K562 (cell line): ENCODE results near the gene SCN1B. TPM values are rescaled to one million over a fixed set of nuclear protein-coding genes. Genes with fewer than 3 reads are reported as not detected.
A peak's percentile ranks its signal among the peaks of the same experiment; 100 is the strongest.

ENCODE experiments used
- CCNT2 ChIP-seq: IDR thresholded peaks from 2 replicates; pipeline ENCODE4 v1.6.1; 2011; ENCODE audit warnings: borderline replicate concordance, low read depth, mild to moderate bottlenecking, moderate library complexity, mixed read lengths, low read length; ENCODE audit not compliant: insufficient read length; ENCODE audit errors: extremely low read depth
- GMEB1 ChIP-seq: fragments of 250-450 bp; sonication (Bioruptor Pico); IDR thresholded peaks from 2 replicates; pipeline ENCODE4 v1.4.0; 2020; ENCODE audit warnings: mild to moderate bottlenecking
- GTF2B ChIP-seq: IDR thresholded peaks from 2 replicates; pipeline ENCODE4 v1.6.1; 2011; ENCODE audit not compliant: insufficient read length; ENCODE audit errors: extremely low read depth
- HINFP ChIP-seq: fragments of 450-650 bp; conservative IDR thresholded peaks from 2 replicates; pipeline ENCODE4 v1.6.1; 2016; ENCODE audit warnings: missing genetic modification characterization, low read depth, mild to moderate bottlenecking, control low read depth, missing compliant biosample characterization
- JUN ChIP-seq, 2 experiments: sonication (generic) in 1 of 2; formaldehyde crosslinking in 1 of 2; IDR thresholded peaks; 2 replicates each; pipeline versions ENCODE4 v1.6.1 to v1.8.0; 2012 to 2022; ENCODE audit warnings: borderline replicate concordance in 2 of 2, mild to moderate bottlenecking in 2 of 2, improper control_type of control experiment in 1 of 2, low read depth in 1 of 2, low read length in 1 of 2, missing genetic modification reagents in 1 of 2
- JUND ChIP-seq, 2 experiments: IDR thresholded peaks; 2 replicates in 1 of 2; 3 replicates in 1 of 2; pipeline ENCODE4 v1.6.1; 2011; ENCODE audit warnings: borderline replicate concordance in 2 of 2, low read depth in 2 of 2, low read length in 2 of 2, improper control_type of control experiment in 1 of 2, missing biosample characterization in 1 of 2, missing genetic modification characterization in 1 of 2, missing genetic modification reagents in 1 of 2
- MNT ChIP-seq, 2 experiments: fragments of 450-650 bp; conservative IDR thresholded peaks; 2 replicates each; pipeline ENCODE4 v1.6.1; 2017; ENCODE audit warnings: mild to moderate bottlenecking in 2 of 2, moderate library complexity in 2 of 2
- MTA3 ChIP-seq: fragments of 450-650 bp; formaldehyde crosslinking; IDR thresholded peaks from 2 replicates; pipeline ENCODE4 v1.6.1; 2017; ENCODE audit warnings: mild to moderate bottlenecking, borderline replicate concordance
- PHF21A ChIP-seq: fragments of 450-650 bp; IDR thresholded peaks from 2 replicates; pipeline ENCODE4 v1.6.1; 2017; ENCODE audit warnings: low read depth, borderline replicate concordance
- RBM15 ChIP-seq: fragments of 200-400 bp; formaldehyde crosslinking; IDR thresholded peaks from 2 replicates; pipeline ENCODE4 v1.6.1; 2018; ENCODE audit warnings: mild to moderate bottlenecking, low read length, moderate library complexity; ENCODE audit not compliant: insufficient read depth
- RBM34 ChIP-seq: fragments of 200-400 bp; formaldehyde crosslinking; IDR thresholded peaks from 2 replicates; pipeline ENCODE4 v1.6.1; 2018; ENCODE audit warnings: low read length, borderline replicate concordance; ENCODE audit not compliant: insufficient read depth
- RCOR1 ChIP-seq, 2 experiments: IDR thresholded peaks; 2 replicates each; pipeline ENCODE4 v1.6.1; 2012; ENCODE audit warnings: low read depth in 2 of 2, low read length in 2 of 2, borderline replicate concordance in 1 of 2, improper control_type of control experiment in 1 of 2
- RFX1 ChIP-seq: fragments of 450-650 bp; IDR thresholded peaks from 2 replicates; pipeline ENCODE4 v1.6.1; 2016; ENCODE audit warnings: mild to moderate bottlenecking, moderate library complexity
- TCF7L2 ChIP-seq: fragments of 150-350 bp; IDR thresholded peaks from 2 replicates; pipeline ENCODE4 v1.6.1; 2016; ENCODE audit warnings: low read depth, mild to moderate bottlenecking, low read length, moderate library complexity
- ZBTB33 ChIP-seq: sonication (generic); formaldehyde crosslinking; IDR thresholded peaks from 2 replicates; pipeline ENCODE4 v1.8.1; 2023; ENCODE audit warnings: mild to moderate bottlenecking, missing genetic modification reagents
- ZNF583 ChIP-seq: fragments of 250-450 bp; sonication (Bioruptor Pico); IDR thresholded peaks from 2 replicates; pipeline ENCODE4 v1.4.0; 2020
- ZNF75A ChIP-seq: fragments of 450-650 bp; formaldehyde crosslinking; IDR thresholded peaks from 2 replicates; pipeline ENCODE4 v1.4.0; 2020; ENCODE audit warnings: mild to moderate bottlenecking
- polyA plus RNA-seq, 8 experiments: library from polyadenylated mRNA; depleted of rRNA in 4 of 8; stranded (reverse) in 5 of 8; unstranded in 3 of 8; fragments of >200 nt; fragmentation: Nextera tagmentation in 2 of 8; fragmentation: Illumina TruSeq in 1 of 8; extraction: Ambion mirVana in 2 of 8; extraction: Trizol in 1 of 8; gene quantifications; 2 replicates each; pipeline versions ENCODE4 v1.2.1 to v1.2.3, GENCODE V29; 2011 to 2014; ENCODE audit warnings: inconsistent platforms in 1 of 8, missing spikeins in 1 of 8
- total RNA-seq, 7 experiments: library from RNA; depleted of rRNA in 6 of 7; stranded (reverse); fragments of >200 nt in 6 of 7; fragmentation: Illumina TruSeq in 2 of 7; extraction: Trizol in 2 of 7; gene quantifications; 2 replicates each; pipeline versions ENCODE4 v1.2.1 to v1.2.3, GENCODE V29; 2011 to 2021; ENCODE audit warnings: low replicate concordance in 1 of 7

The SCN1B gene
- total and polyA plus RNA-seq, 9 of the 15 experiments (the other 6 are each of a cell fraction or from before 2014, with no cell fraction given) = 0.03 to 2.5 (median 0.91) TPM

GRCh38 chr19:35040826-35041547, 10.7 kb downstream of the SCN1B start (continued):
- peak; percentile 89 for TF ChIP-seq CCNT2
- TF ChIP-seq RFX1 = no peak
- TF ChIP-seq ZNF583 (CRISPR knock-in tag) = peak; percentile 84
- no peak for TF ChIP-seq TCF7L2
- peak; percentile 31; the same call in 1 of the 2 replicates for TF ChIP-seq JUN (IDR thresholded peaks at IDR 0.05; ENCODE audit: borderline replicate concordance, low read depth, low read length)
- TF ChIP-seq JUN (CRISPR knock-in tag; IDR thresholded peaks at IDR 0.05; ENCODE audit: borderline replicate concordance) = no peak
- no peak for TF ChIP-seq RBM34
- TF ChIP-seq JUND (IDR thresholded peaks at IDR 0.05; ENCODE audit: borderline replicate concordance, low read depth, low read length) = peak; percentile 50
- TF ChIP-seq JUND (tag; IDR thresholded peaks at IDR 0.05; ENCODE audit: borderline replicate concordance, low read depth, low read length) = peak; percentile 67; the same call in 1 of the 3 replicates
- 0 out of 2 replicates have a peak, but pooled peaks have one; percentile 66 for TF ChIP-seq HINFP (tag)
- peak; percentile 59 for TF ChIP-seq ZBTB33 (CRISPR knock-in tag)
- TF ChIP-seq GTF2B = no peak
- TF ChIP-seq PHF21A = peak; percentile 82
- TF ChIP-seq ZNF75A (CRISPR knock-in tag) = peak; percentile 36; the same call in 1 of the 2 replicates
- peak; percentile 17 to 89; a peak in 2 of 4 replicates for TF ChIP-seq RCOR1 (IDR thresholded peaks at IDR 0.05; ENCODE audit: borderline replicate concordance in 1 of 2, low read depth in 2 of 2, low read length in 2 of 2)
- no peak for TF ChIP-seq RBM15
- TF ChIP-seq GMEB1 = peak; percentile 42; the same call in 1 of the 2 replicates
- peak; percentile 91 for TF ChIP-seq MTA3
- TF ChIP-seq MNT (conservative IDR thresholded peaks at IDR 0.05) = peak in 1 of 2 experiments; percentile 81; a peak in 2 of 4 replicates
